Suprapubic skin (tissue), 4 donors: ENCODE results near the gene C11orf58. TPM values are rescaled to one million over a fixed set of nuclear protein-coding genes. Genes with fewer than 3 reads are reported as not detected.

Source experiments
- DNase-seq, 2 donors: peaks; one replicate each; pipeline ENCODE4 v3.0.0-alpha.2; 2019; ENCODE audit warnings: low spot score in 2 of 2
- H3K27ac ChIP-seq: fragments of 200-600 bp; sonication (generic); one replicate; pipeline ENCODE4 v1.5.1; 2019
- H3K27me3 ChIP-seq: fragments of 200-600 bp; sonication (generic); one replicate; pipeline ENCODE4 v1.5.1; 2019
- H3K36me3 ChIP-seq: fragments of 200-600 bp; sonication (generic); one replicate; pipeline ENCODE4 v1.5.1; 2019
- H3K4me1 ChIP-seq: fragments of 200-600 bp; sonication (generic); one replicate; pipeline ENCODE4 v1.5.1; 2019
- H3K4me3 ChIP-seq: fragments of 200-600 bp; sonication (generic); one replicate; pipeline ENCODE4 v1.5.1; 2019; ENCODE audit warnings: mild to moderate bottlenecking
- H3K9me3 ChIP-seq: fragments of 200-600 bp; sonication (generic); one replicate; pipeline ENCODE4 v1.5.1; 2019
- CTCF ChIP-seq, 2 donors: fragments of 200-600 bp in 1 of 2; fragments of 450-650 bp in 1 of 2; sonication (generic) in 1 of 2; IDR thresholded peaks; one replicate each; pipeline ENCODE4 v1.5.1; 2016 to 2019; ENCODE audit warnings: antibody characterized with exemption in 2 of 2, mild to moderate bottlenecking in 1 of 2, moderate library complexity in 1 of 2
- EP300 ChIP-seq: sonication (generic); formaldehyde crosslinking; IDR thresholded peaks from one replicate; pipeline ENCODE4 v1.6.1; 2017; ENCODE audit warnings: antibody characterized with exemption
- POLR2A ChIP-seq, 2 donors: fragments of 450-650 bp; IDR thresholded peaks; one replicate each; pipeline ENCODE4 v1.6.1; 2017; ENCODE audit warnings: antibody characterized with exemption in 2 of 2, mild to moderate bottlenecking in 2 of 2, moderate library complexity in 2 of 2
- POLR2AphosphoS5 ChIP-seq, 3 donors: sonication (generic); formaldehyde crosslinking; IDR thresholded peaks; one replicate each; pipeline ENCODE4 v1.6.1; 2017; ENCODE audit warnings: antibody characterized with exemption in 3 of 3
- WGBS: methylation state at CpG from one replicate; pipeline ENCODE4 v1.1.5; 2018; 5-methylcytosine and 5-hydroxymethylcytosine counted together
- total RNA-seq, 4 donors: library from RNA; depleted of rRNA; stranded (reverse); fragments of >200 nt; gene quantifications; one replicate each; pipeline ENCODE4 v1.1.0, GENCODE V29; 2016

C11orf58 gene
- total RNA-seq, 4 donors from 2014 or later, result 103 to 158 (median 133) TPM

GRCh38 chr11:16793009-16793408, 54.6 kb downstream of the C11orf58 start:
- peaks cover 49% of the 10 kb centered on the region for H3K4me1 ChIP-seq
- TF ChIP-seq CTCF (IDR thresholded peaks at IDR 0.05) (no peak), POLR2A (IDR thresholded peaks at IDR 0.05) (no peak), EP300 (no peak), POLR2AphosphoS5 (IDR thresholded peaks at IDR 0.05) (no peak)
- H3K36me3 ChIP-seq, result no peaks in the 10 kb centered on the region
- no peak for DNase-seq
- WGBS, result 51% methylated on average over 3 of the region's 3 CpGs
- H3K27ac ChIP-seq, result no peak overlapping the region
- no peaks in the 10 kb centered on the region for H3K27me3 ChIP-seq
- no peaks in the 10 kb centered on the region for H3K9me3 ChIP-seq
- H3K4me3 ChIP-seq, result no peak overlapping the region

- TF ChIP-seq EP300, result no peak
- no peak for TF ChIP-seq CTCF (IDR thresholded peaks at IDR 0.05)
- TF ChIP-seq POLR2A (IDR thresholded peaks at IDR 0.05), result no peak
- TF ChIP-seq POLR2AphosphoS5 (IDR thresholded peaks at IDR 0.05), result no peak
- H3K4me1 ChIP-seq, result peaks cover 45% of the 10 kb centered on the region
- WGBS, result 88% methylated on average over 3 of the region's 3 CpGs
- no peaks in the 10 kb centered on the region for H3K9me3 ChIP-seq
- no peak overlapping the region for H3K27ac ChIP-seq
- no peak overlapping the region for H3K4me3 ChIP-seq
- no peak for DNase-seq
- H3K36me3 ChIP-seq, result no peaks in the 10 kb centered on the region
- no peaks in the 10 kb centered on the region for H3K27me3 ChIP-seq
These were observed 55.1 kb downstream of the C11orf58 start for GRCh38 chr11:16793511-16793910.

GRCh38 chr11:16794047-16794818, 55.8 kb downstream of the C11orf58 start:
- no peak for DNase-seq
- H3K4me1 ChIP-seq, result peaks cover 38% of the 10 kb centered on the region
- no peak overlapping the region for H3K27ac ChIP-seq
- H3K27me3 ChIP-seq, result no peaks in the 10 kb centered on the region
- H3K9me3 ChIP-seq, result no peaks in the 10 kb centered on the region
- 94% methylated on average over 17 of the region's 17 CpGs for WGBS
- H3K4me3 ChIP-seq, result no peak overlapping the region
- no peaks in the 10 kb centered on the region for H3K36me3 ChIP-seq
- no peak for TF ChIP-seq POLR2AphosphoS5 (IDR thresholded peaks at IDR 0.05)
- TF ChIP-seq CTCF (IDR thresholded peaks at IDR 0.05), result no peak
- TF ChIP-seq EP300, result no peak
- no peak for TF ChIP-seq POLR2A (IDR thresholded peaks at IDR 0.05)

- H3K27me3 ChIP-seq, result no peaks in the 10 kb centered on the region
- H3K27ac ChIP-seq, result peak overlapping the region; percentile 39
- no peak overlapping the region for H3K4me3 ChIP-seq
- H3K9me3 ChIP-seq, result no peaks in the 10 kb centered on the region
- 82% methylated on average over 8 of the region's 8 CpGs for WGBS
- no peak for DNase-seq
- TF ChIP-seq POLR2AphosphoS5 (IDR thresholded peaks at IDR 0.05) (no peak), POLR2A (IDR thresholded peaks at IDR 0.05) (no peak), EP300 (no peak), CTCF (IDR thresholded peaks at IDR 0.05) (no peak)
- H3K4me1 ChIP-seq, result peaks cover 30% of the 10 kb centered on the region
- no peaks in the 10 kb centered on the region for H3K36me3 ChIP-seq
These were observed 56.7 kb downstream of the C11orf58 start for GRCh38 chr11:16795146-16795545.

- TF ChIP-seq CTCF (IDR thresholded peaks at IDR 0.05), result no peak
- TF ChIP-seq EP300, result no peak
- TF ChIP-seq POLR2AphosphoS5 (IDR thresholded peaks at IDR 0.05), result no peak
- no peak for TF ChIP-seq POLR2A (IDR thresholded peaks at IDR 0.05)
These were observed 57.9 kb downstream of the C11orf58 start for GRCh38 chr11:16796311-16796710.

More at GRCh38 chr11:16796311-16796710, 57.9 kb downstream of the C11orf58 start:
- WGBS, result 90% methylated on average over 4 of the region's 4 CpGs
- H3K4me3 ChIP-seq, result no peak overlapping the region
- H3K9me3 ChIP-seq, result no peaks in the 10 kb centered on the region
- H3K4me1 ChIP-seq, result peaks cover 20% of the 10 kb centered on the region
- H3K36me3 ChIP-seq, result peaks cover 3% of the 10 kb centered on the region
- H3K27ac ChIP-seq, result no peak overlapping the region
- H3K27me3 ChIP-seq, result no peaks in the 10 kb centered on the region
- no peak for DNase-seq
